HG03457 (cell line): ENCODE results near the gene GJB1.
"Not testable (repeated sequence)": the region's sequence is repeated elsewhere in the genome, so short reads cannot be mapped to it uniquely, and the experiment has no call there.

Source experiments
- ATAC-seq: cut with Tn5 transposase; IDR thresholded peaks from one replicate; pipeline ENCODE4 v1.9.1; 2021; ENCODE audit warnings: moderate number of reproducible peaks; ENCODE audit not compliant: unreplicated experiment

GJB1 gene

DNA sequence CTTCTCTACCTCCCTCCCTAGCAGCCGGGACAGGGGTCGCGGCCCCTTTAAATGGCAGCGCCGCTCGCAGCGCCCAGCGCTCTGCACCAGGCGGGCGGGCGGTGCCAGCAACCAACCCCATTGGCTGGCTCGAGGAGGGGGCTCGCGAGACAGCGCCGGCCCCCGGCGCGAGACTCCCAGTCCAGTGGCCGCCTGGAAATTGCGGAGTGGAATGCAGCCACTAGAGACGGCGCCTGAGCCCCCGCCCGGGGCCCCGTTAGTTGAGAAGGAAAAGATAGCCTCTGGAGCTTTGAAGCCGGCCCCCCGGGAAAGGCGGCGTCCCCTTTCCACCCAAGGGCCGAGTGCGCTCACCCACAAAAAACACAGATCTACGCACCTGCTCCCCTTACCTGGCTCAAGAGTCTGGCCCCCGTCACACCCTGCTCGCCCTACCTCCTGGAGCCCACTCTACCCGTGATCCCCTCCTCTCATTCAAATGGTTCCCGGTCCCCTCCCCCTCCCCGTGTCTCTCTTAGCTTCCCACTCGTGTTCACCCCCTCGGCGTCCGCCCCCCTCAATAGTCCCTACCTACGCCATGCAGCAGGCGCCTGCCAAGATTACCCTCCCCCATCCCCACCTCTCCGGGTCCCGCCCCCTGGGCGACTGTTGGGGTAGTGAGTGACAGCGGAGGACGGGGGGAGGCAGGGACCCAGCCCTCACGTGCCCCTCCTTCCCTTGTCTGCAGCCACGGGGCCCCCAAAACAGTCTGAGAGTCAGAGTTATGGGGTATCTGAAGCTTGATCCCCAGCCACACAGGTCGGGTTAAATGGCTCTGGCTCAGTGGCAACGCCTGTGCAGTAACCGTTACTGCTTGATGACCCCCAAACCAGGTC is 31.3 kb downstream of the GJB1 start, which contains the start of gene ZMYM3:
Gene ZMYM3 (minus strand): TSS at position 49 of the 872 bp plus-strand sequence. CDS start 885 bp downstream, outside the sequence.
- peak; percentile 57 for ATAC-seq

GRCh38 chrX:71256051-71256450 is 33.0 kb downstream of the GJB1 start:
- ATAC-seq: no peak

- no peak for ATAC-seq
Observed at GRCh38 chrX:71256856-71257255, 33.8 kb downstream of the GJB1 start.

GRCh38 chrX:71268624-71269023 is 45.6 kb downstream of the GJB1 start:
- ATAC-seq: not testable (repeated sequence)

GRCh38 chrX:71269801-71270395 is 46.9 kb downstream of the GJB1 start:
- no peak for ATAC-seq

GRCh38 chrX:71272313-71272712 is 49.3 kb downstream of the GJB1 start:
- ATAC-seq: not testable (repeated sequence)
